ENCODE results near the gene YPEL2. TPM values are rescaled to one million over a fixed set of nuclear protein-coding genes. Genes with fewer than 3 reads are reported as not detected.
"Not testable (repeated sequence)": the region's sequence is repeated elsewhere in the genome, so short reads cannot be mapped to it uniquely, and the experiment has no call there.

Gene YPEL2
- total RNA-seq, 1 experiment from 2014 or later = 4.1 TPM

GRCh38 chr17:59389066-59389465, 57.6 kb downstream of the YPEL2 start:
- DNase-seq = no peak
- Mint-ChIP-seq H3K27me3 (ENCODE audit: unreplicated experiment) (no peaks in the 10 kb centered on the region), H3K4me3 (ENCODE audit: low read depth, unreplicated experiment) (no peak overlapping the region), H3K36me3 (ENCODE audit: insufficient read depth, unreplicated experiment) (no peaks in the 10 kb centered on the region), H3K27ac (ENCODE audit: unreplicated experiment) (no peak overlapping the region), H3K4me1 (ENCODE audit: low read depth, unreplicated experiment) (no peaks in the 10 kb centered on the region), H3K9me3 (ENCODE audit: low read depth, unreplicated experiment) (no peaks in the 10 kb centered on the region)
- TF ChIP-seq, protein P1, sequence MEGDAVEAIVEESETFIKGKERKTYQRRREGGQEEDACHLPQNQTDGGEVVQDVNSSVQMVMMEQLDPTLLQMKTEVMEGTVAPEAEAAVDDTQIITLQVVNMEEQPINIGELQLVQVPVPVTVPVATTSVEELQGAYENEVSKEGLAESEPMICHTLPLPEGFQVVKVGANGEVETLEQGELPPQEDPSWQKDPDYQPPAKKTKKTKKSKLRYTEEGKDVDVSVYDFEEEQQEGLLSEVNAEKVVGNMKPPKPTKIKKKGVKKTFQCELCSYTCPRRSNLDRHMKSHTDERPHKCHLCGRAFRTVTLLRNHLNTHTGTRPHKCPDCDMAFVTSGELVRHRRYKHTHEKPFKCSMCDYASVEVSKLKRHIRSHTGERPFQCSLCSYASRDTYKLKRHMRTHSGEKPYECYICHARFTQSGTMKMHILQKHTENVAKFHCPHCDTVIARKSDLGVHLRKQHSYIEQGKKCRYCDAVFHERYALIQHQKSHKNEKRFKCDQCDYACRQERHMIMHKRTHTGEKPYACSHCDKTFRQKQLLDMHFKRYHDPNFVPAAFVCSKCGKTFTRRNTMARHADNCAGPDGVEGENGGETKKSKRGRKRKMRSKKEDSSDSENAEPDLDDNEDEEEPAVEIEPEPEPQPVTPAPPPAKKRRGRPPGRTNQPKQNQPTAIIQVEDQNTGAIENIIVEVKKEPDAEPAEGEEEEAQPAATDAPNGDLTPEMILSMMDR (IDR thresholded peaks at IDR 0.05; ENCODE audit: unreplicated experiment) = no peak
- intact Hi-C loops (cut with micrococcal nuclease; ENCODE audit: unreplicated experiment) = no loop called here
- BruUV-seq (replicated peaks) = no TSS peak
- CTCF ChIA-PET = interaction anchor here (0.6 kb wide), 1 partner anchor 50 kb away, joined by 6 read pairs; no protein-coding TSS in a partner anchor

DNA sequence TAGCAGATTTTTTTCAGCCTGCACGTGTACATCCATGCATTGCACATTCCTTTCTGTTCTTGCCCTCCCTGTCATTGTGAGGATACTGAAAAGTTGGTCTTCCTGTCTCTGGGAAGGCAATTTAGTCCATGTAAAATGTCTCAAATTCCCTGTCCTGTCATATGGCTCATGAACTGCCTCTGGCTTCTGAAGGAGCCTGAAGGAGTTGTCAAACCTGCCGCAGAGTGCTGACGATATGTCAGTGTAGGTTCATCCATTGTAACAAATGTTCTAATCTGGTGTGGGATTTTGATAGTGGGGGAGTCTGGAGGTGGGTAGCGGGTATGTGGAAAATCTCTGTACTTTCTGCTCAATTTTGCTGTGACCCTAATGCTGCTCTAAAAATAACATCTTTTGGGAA, 59.6 kb downstream of the YPEL2 start:
- intact Hi-C loops (cut with micrococcal nuclease; ENCODE audit: unreplicated experiment) = no loop called here
- no peak overlapping the region for H3K4me3 Mint-ChIP-seq (ENCODE audit: low read depth, unreplicated experiment)
- CTCF ChIA-PET = no interaction called here
- no peaks in the 10 kb centered on the region for H3K4me1 Mint-ChIP-seq (ENCODE audit: low read depth, unreplicated experiment)
- TF ChIP-seq, protein P1 (IDR thresholded peaks at IDR 0.05; ENCODE audit: unreplicated experiment) = no peak
- H3K9me3 Mint-ChIP-seq (ENCODE audit: low read depth, unreplicated experiment) = no peaks in the 10 kb centered on the region
- H3K36me3 Mint-ChIP-seq (ENCODE audit: insufficient read depth, unreplicated experiment) = no peaks in the 10 kb centered on the region
- BruUV-seq (replicated peaks) = no TSS peak
- H3K27me3 Mint-ChIP-seq (ENCODE audit: unreplicated experiment) = no peaks in the 10 kb centered on the region
- H3K27ac Mint-ChIP-seq (ENCODE audit: unreplicated experiment) = no peak overlapping the region
- DNase-seq = no peak

GRCh38 chr17:59392973-59393679, 61.7 kb downstream of the YPEL2 start:
- TF ChIP-seq, protein P1 (IDR thresholded peaks at IDR 0.05; ENCODE audit: unreplicated experiment) = no peak
- DNase-seq = no peak
- Mint-ChIP-seq H3K27ac (ENCODE audit: unreplicated experiment) (no peak overlapping the region), H3K36me3 (ENCODE audit: insufficient read depth, unreplicated experiment) (no peaks in the 10 kb centered on the region), H3K27me3 (ENCODE audit: unreplicated experiment) (no peaks in the 10 kb centered on the region), H3K4me1 (ENCODE audit: low read depth, unreplicated experiment) (no peaks in the 10 kb centered on the region), H3K9me3 (ENCODE audit: low read depth, unreplicated experiment) (no peaks in the 10 kb centered on the region), H3K4me3 (ENCODE audit: low read depth, unreplicated experiment) (no peak overlapping the region)
- no TSS peak for BruUV-seq (replicated peaks)
- CTCF ChIA-PET = interaction anchor here (0.6 kb wide), 1 partner anchor 82 kb away, joined by 3 read pairs; no protein-coding TSS in a partner anchor
- intact Hi-C loops (cut with micrococcal nuclease; ENCODE audit: unreplicated experiment) = no loop called here

GRCh38 chr17:59393742-59394410, 62.4 kb downstream of the YPEL2 start:
- H3K36me3 Mint-ChIP-seq (ENCODE audit: insufficient read depth, unreplicated experiment); DNase-seq; H3K9me3 Mint-ChIP-seq (ENCODE audit: low read depth, unreplicated experiment); H3K4me3 Mint-ChIP-seq (ENCODE audit: low read depth, unreplicated experiment); H3K27me3 Mint-ChIP-seq (ENCODE audit: unreplicated experiment); intact Hi-C loops (cut with micrococcal nuclease; ENCODE audit: unreplicated experiment); H3K4me1 Mint-ChIP-seq (ENCODE audit: low read depth, unreplicated experiment); CTCF ChIA-PET; BruUV-seq (replicated peaks); H3K27ac Mint-ChIP-seq (ENCODE audit: unreplicated experiment): not testable (repeated sequence)
